NCI-H1417 (cell line): ENCODE measurements around the gene CHRNB2.
"Not testable (repeated sequence)": the region's sequence is repeated elsewhere in the genome, so short reads cannot be mapped to it uniquely, and the experiment has no call there.

ENCODE experiments used
- DNase-seq, 3 experiments: peaks; one replicate each; lab custom pipeline; 2025; lab: John Stamatoyannopoulos, UW

Gene CHRNB2

GRCh38 chr1:154567386-154568156 lies at the start of gene CHRNB2:
TSS of gene CHRNB2 (plus strand) at chr1:154567778. CDS start at chr1:154568045, 267 bp downstream.
- peak; percentile 79 to 91 (median 89) for DNase-seq

- no peak for DNase-seq
Measured at GRCh38 chr1:154519591-154519991, 48.0 kb upstream of the CHRNB2 start.

- DNase-seq = no peak
Measured at GRCh38 chr1:154520333-154520732, 47.2 kb upstream of the CHRNB2 start.

GRCh38 chr1:154521695-154522094 lies 45.9 kb upstream of the CHRNB2 start:
- no peak for DNase-seq

GRCh38 chr1:154524881-154525280 lies 42.7 kb upstream of the CHRNB2 start:
- no peak for DNase-seq

- DNase-seq = no peak
Measured at GRCh38 chr1:154527192-154527591, 40.4 kb upstream of the CHRNB2 start.

GRCh38 chr1:154529308-154529707 lies 38.3 kb upstream of the CHRNB2 start:
- DNase-seq = no peak

GRCh38 chr1:154531950-154532349 lies 35.6 kb upstream of the CHRNB2 start:
- DNase-seq = not testable (repeated sequence)

GRCh38 chr1:154533952-154534844 lies 33.4 kb upstream of the CHRNB2 start:
- DNase-seq = peak; percentile 53 to 83 (median 75)

- DNase-seq = no peak
Measured at GRCh38 chr1:154536570-154536969, 31.0 kb upstream of the CHRNB2 start.

GRCh38 chr1:154539486-154540483 lies 27.8 kb upstream of the CHRNB2 start:
- no peak for DNase-seq

GRCh38 chr1:154541231-154541630 lies 26.3 kb upstream of the CHRNB2 start:
- DNase-seq = no peak

- peak; percentile 11 to 68 (median 42) for DNase-seq
Measured at GRCh38 chr1:154546264-154547063, 21.1 kb upstream of the CHRNB2 start.

- DNase-seq = no peak
Measured at GRCh38 chr1:154547105-154547732, 20.4 kb upstream of the CHRNB2 start.

GRCh38 chr1:154548028-154548427 lies 19.6 kb upstream of the CHRNB2 start:
- DNase-seq = no peak

- DNase-seq = no peak
Measured at GRCh38 chr1:154549202-154549770, 18.3 kb upstream of the CHRNB2 start.

GRCh38 chr1:154550070-154550469 lies 17.5 kb upstream of the CHRNB2 start:
- DNase-seq = no peak

GRCh38 chr1:154550657-154551056 lies 16.9 kb upstream of the CHRNB2 start:
- no peak for DNase-seq

- no peak for DNase-seq
Measured at GRCh38 chr1:154551474-154551873, 16.1 kb upstream of the CHRNB2 start.

GRCh38 chr1:154552036-154552435 lies 15.5 kb upstream of the CHRNB2 start:
- DNase-seq = no peak
